Measurements from ENCODE around the gene NAP1L4. TPM values are rescaled to one million over a fixed set of nuclear protein-coding genes. Genes with fewer than 3 reads are reported as not detected.

Gene NAP1L4
- total RNA-seq, 1 donor from 2014 or later = 224 TPM

- DNase-seq (ENCODE audit: low read depth, low spot score) = no peak
- no peak for TF ChIP-seq CTCF (conservative IDR thresholded peaks at IDR 0.05)
- Mint-ChIP-seq H3K36me3 (ENCODE audit: low read depth) (no peaks in the 10 kb centered on the region), H3K4me3 (no peak overlapping the region), H3K4me1 (peaks cover 15% of the 10 kb centered on the region), H3K27ac (ENCODE audit: unreplicated experiment) (no peak overlapping the region), H3K27me3 (ENCODE audit: low read depth) (peaks cover 60% of the 10 kb centered on the region), H3K9me3 (no peaks in the 10 kb centered on the region)
These were observed 60.7 kb downstream of the NAP1L4 start for GRCh38 chr11:2931420-2931746.

- Mint-ChIP-seq H3K27me3 (ENCODE audit: low read depth) (peaks cover 62% of the 10 kb centered on the region), H3K9me3 (no peaks in the 10 kb centered on the region), H3K4me1 (peaks cover 15% of the 10 kb centered on the region), H3K27ac (ENCODE audit: unreplicated experiment) (no peak overlapping the region), H3K4me3 (peak overlapping the region; percentile 63), H3K36me3 (ENCODE audit: low read depth) (no peaks in the 10 kb centered on the region)
- TF ChIP-seq CTCF (conservative IDR thresholded peaks at IDR 0.05) = peak; percentile 59
- no peak for DNase-seq (ENCODE audit: low read depth, low spot score)
These were observed 61.3 kb downstream of the NAP1L4 start for GRCh38 chr11:2930704-2931419.

- Mint-ChIP-seq H3K9me3 (no peaks in the 10 kb centered on the region), H3K36me3 (ENCODE audit: low read depth) (no peaks in the 10 kb centered on the region), H3K4me1 (peaks cover 15% of the 10 kb centered on the region), H3K27me3 (ENCODE audit: low read depth) (peaks cover 62% of the 10 kb centered on the region), H3K27ac (ENCODE audit: unreplicated experiment) (no peak overlapping the region), H3K4me3 (peak overlapping the region; percentile 63)
- no peak for TF ChIP-seq CTCF (conservative IDR thresholded peaks at IDR 0.05)
- no peak for DNase-seq (ENCODE audit: low read depth, low spot score)
These were observed 62.0 kb downstream of the NAP1L4 start for GRCh38 chr11:2929950-2930703.

GRCh38 chr11:2929531-2929949, 62.6 kb downstream of the NAP1L4 start:
- peaks cover 57% of the 10 kb centered on the region for H3K27me3 Mint-ChIP-seq (ENCODE audit: low read depth)
- H3K36me3 Mint-ChIP-seq (ENCODE audit: low read depth) = no peaks in the 10 kb centered on the region
- H3K27ac Mint-ChIP-seq (ENCODE audit: unreplicated experiment) = no peak overlapping the region
- H3K4me3 Mint-ChIP-seq = peak overlapping the region; percentile 63
- DNase-seq (ENCODE audit: low read depth, low spot score) = no peak
- H3K9me3 Mint-ChIP-seq = no peaks in the 10 kb centered on the region
- no peak for TF ChIP-seq CTCF (conservative IDR thresholded peaks at IDR 0.05)
- H3K4me1 Mint-ChIP-seq = peaks cover 15% of the 10 kb centered on the region

GRCh38 chr11:2928605-2929530, 63.3 kb downstream of the NAP1L4 start, which contains the start of gene PHLDA2:
Gene PHLDA2, minus strand, starts transcription at chr11:2929420. Its CDS starts 56 bp downstream, at chr11:2929364.
- peak; percentile 13 for TF ChIP-seq CTCF (conservative IDR thresholded peaks at IDR 0.05)
- no peak within 1 kb of the TSS for H3K27ac Mint-ChIP-seq (ENCODE audit: unreplicated experiment)
- H3K36me3 Mint-ChIP-seq (ENCODE audit: low read depth) = no peaks in the 10 kb centered on the region
- peaks cover 54% of the 10 kb centered on the region for H3K27me3 Mint-ChIP-seq (ENCODE audit: low read depth)
- peak within 1 kb of the TSS; percentile 84 for H3K4me3 Mint-ChIP-seq
- H3K4me1 Mint-ChIP-seq = peaks cover 15% of the 10 kb centered on the region
- DNase-seq (ENCODE audit: low read depth, low spot score) = no peak
- no peaks in the 10 kb centered on the region for H3K9me3 Mint-ChIP-seq

All from neural crest cell (in vitro differentiated cells).